ENCODE results near the gene BCAT1.

BCAT1 gene

DNA sequence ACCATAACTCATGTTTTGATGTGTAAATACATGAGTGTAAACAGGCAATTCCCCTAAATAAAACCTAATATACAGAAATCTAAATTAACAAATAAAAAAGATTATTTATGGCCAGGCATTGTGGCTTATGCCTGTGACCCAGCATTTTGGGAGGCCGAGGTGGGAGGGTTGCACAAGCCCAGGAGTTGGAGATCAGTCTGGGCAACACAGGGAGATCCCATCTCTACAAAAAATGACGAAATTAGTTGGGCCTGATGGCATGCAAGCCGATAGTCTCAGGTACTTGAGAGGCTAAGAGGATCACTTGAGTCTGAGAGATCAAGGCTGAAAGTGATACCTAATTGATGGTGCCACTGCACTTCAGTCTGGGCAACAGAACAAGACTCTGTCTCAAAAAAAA lies 48.7 kb downstream of the BCAT1 start:
- no peak for DNase-seq (ENCODE audit: low read depth)
- no peak overlapping the region for H3K4me3 ChIP-seq (ENCODE audit: low read depth, low read length)
- TF ChIP-seq CTCF (IDR thresholded peaks at IDR 0.05; ENCODE audit: low read depth, low read length, missing control alignments) = no peak

DNA sequence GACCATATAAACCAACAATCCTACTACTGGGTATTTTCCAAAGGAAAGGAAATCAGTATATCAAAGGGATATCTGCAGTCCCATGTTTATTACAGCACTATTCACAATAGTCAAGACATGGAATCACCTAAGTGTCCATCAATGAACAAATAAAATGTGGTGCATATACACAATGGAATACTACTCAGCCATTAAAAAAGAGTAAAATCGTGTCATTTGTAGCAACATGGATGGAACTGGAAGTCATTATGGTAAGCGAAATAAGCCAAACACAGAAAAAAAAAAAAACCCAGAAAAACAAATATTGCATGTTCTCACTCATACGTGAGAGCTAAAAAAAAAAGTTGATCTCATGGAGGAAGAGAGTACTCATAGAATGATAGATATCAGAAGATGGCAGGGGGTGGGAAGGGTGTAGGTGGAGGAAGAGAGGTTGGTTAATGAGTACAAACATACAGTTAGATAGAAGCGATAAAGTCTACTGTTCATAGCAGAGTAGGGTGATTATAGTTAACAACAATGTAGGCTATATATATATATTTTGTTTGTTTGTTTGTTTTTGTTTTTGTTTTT lies 49.3 kb downstream of the BCAT1 start:
- TF ChIP-seq CTCF (IDR thresholded peaks at IDR 0.05; ENCODE audit: low read depth, low read length, missing control alignments) = no peak
- no peak overlapping the region for H3K4me3 ChIP-seq (ENCODE audit: low read depth, low read length)
- DNase-seq (ENCODE audit: low read depth) = no peak

DNA sequence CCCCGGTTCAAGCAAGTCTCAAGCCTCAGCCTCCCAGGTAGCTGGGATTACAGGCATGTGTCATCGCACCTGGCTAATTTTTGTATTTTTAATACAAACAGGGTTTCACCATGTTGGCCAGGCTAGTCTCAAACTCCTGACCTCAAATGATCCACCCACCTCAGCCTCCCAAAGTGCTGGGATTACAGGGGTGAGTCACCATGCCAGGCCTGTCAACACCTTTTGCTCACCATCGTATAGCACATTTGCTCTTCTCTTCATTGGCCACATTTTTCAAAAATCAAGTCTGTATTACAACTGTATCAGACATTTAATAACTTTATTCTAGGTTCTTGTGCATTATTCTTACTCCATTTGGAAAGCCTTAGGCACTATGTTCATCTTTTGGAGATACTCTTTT lies 50.3 kb downstream of the BCAT1 start:
- DNase-seq (ENCODE audit: low read depth) = no peak
- no peak for TF ChIP-seq CTCF (IDR thresholded peaks at IDR 0.05; ENCODE audit: low read depth, low read length, missing control alignments)
- no peak overlapping the region for H3K4me3 ChIP-seq (ENCODE audit: low read depth, low read length)

DNA sequence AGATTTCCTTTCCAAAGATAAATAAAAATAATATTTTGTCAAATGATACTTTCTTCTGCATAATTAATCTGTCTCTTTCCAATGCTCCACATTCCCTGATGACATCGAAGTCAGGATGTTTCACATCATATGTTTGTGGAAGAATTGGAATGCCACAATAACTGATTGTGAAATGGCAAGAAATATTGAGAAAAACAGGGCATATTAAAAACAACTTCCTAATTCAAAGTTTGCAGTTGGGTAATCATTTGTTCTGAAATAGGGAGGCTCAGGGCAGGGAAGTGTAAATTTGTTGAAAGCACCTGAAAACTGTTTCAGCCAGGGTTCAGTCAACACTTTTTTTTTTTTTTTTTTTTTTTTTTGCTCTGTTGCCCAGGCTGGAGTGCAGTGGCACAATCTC lies 50.7 kb downstream of the BCAT1 start:
- DNase-seq (ENCODE audit: low read depth) = no peak
- no peak overlapping the region for H3K4me3 ChIP-seq (ENCODE audit: low read depth, low read length)
- no peak for TF ChIP-seq CTCF (IDR thresholded peaks at IDR 0.05; ENCODE audit: low read depth, low read length, missing control alignments)

DNA sequence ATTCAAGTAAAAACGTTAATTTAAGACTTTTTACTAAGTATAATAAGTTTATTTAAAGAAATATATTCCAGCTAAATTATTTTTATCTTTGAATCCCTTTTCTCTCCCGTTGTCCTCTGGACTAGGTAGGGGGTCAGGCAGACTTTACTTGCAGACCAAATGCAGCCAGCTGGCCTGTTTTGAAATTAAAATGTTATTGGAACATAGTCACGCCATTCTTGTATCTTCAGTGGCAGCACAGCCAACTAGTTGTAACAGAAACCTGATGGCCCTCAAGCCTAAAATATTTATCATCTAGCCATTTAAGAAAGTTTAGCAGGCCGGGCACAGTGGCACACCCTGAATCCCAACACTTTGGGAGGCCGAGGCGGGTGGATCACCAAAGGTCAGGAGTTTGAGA lies 52.7 kb downstream of the BCAT1 start:
- H3K4me3 ChIP-seq (ENCODE audit: low read depth, low read length) = no peak overlapping the region
- no peak for DNase-seq (ENCODE audit: low read depth)
- TF ChIP-seq CTCF (IDR thresholded peaks at IDR 0.05; ENCODE audit: low read depth, low read length, missing control alignments) = no peak

- TF ChIP-seq CTCF (IDR thresholded peaks at IDR 0.05; ENCODE audit: low read depth, low read length, missing control alignments) = no peak
- no peak overlapping the region for H3K4me3 ChIP-seq (ENCODE audit: low read depth, low read length)
- DNase-seq (ENCODE audit: low read depth) = no peak
Observed at GRCh38 chr12:24895612-24896011, 53.3 kb downstream of the BCAT1 start.

DNA sequence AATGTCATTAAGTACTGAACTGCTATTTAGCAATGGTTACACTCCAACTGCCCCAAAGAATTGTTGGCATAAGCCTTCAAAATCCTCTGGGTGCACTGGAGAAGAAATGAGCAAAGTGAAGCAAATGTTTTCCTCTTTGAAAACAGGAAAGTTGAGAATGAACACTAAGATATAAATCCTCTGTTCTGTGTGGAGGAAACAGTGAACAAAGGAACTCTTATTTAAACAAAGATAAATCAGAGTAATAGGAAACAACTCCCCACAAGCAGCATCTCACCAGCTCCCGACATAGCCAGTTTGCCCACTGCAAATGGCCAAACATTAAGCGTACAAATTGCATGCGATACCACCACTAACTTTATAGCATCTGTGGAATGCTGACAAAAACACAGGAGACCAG lies 54.0 kb downstream of the BCAT1 start:
- no peak overlapping the region for H3K4me3 ChIP-seq (ENCODE audit: low read depth, low read length)
- no peak for DNase-seq (ENCODE audit: low read depth)
- TF ChIP-seq CTCF (IDR thresholded peaks at IDR 0.05; ENCODE audit: low read depth, low read length, missing control alignments) = no peak

All from GM12864 (cell line).